K562 (cell line): ENCODE results near the gene TYW5.

Experiments
- ARNT ChIP-seq, 2 experiments: fragments of 450-650 bp; IDR thresholded peaks; 2 replicates each; pipeline ENCODE4 v1.6.1; 2016; ENCODE audit warnings: mild to moderate bottlenecking in 1 of 2
- ATF3 ChIP-seq, 2 experiments: fragments of 450-650 bp in 1 of 2; sonication (generic) in 1 of 2; formaldehyde crosslinking in 1 of 2; IDR thresholded peaks in 1 of 2; conservative IDR thresholded peaks in 1 of 2; 2 replicates each; pipeline versions ENCODE4 v1.6.1 to v1.8.1; 2016 to 2023; ENCODE audit warnings: mild to moderate bottlenecking in 2 of 2, moderate library complexity in 2 of 2, inconsistent platforms in 1 of 2, missing genetic modification reagents in 1 of 2
- ATF7 ChIP-seq: fragments of 450-650 bp; IDR thresholded peaks from 2 replicates; pipeline ENCODE4 v1.7.1; 2014; ENCODE audit warnings: mild to moderate bottlenecking, moderate library complexity
- CTCF ChIP-seq, 3 experiments: IDR thresholded peaks in 2 of 3; conservative IDR thresholded peaks in 1 of 3; 2 replicates each; pipeline ENCODE4 v1.5.1; 2011 to 2012; ENCODE audit warnings: low read length in 3 of 3, mild to moderate bottlenecking in 3 of 3, control low read depth in 2 of 3, improper control_type of control experiment in 1 of 3, inconsistent platforms in 1 of 3, low read depth in 1 of 3, mixed read lengths in 1 of 3, moderate library complexity in 1 of 3; ENCODE audit not compliant: insufficient read depth in 2 of 3
- EZH2 ChIP-seq: IDR thresholded peaks from 2 replicates; pipeline ENCODE4 v1.6.1; 2012; ENCODE audit warnings: low read depth, mild to moderate bottlenecking, inconsistent platforms, low read length, borderline replicate concordance
- MLX ChIP-seq, 2 experiments: fragments of 450-650 bp in 1 of 2; sonication (generic) in 1 of 2; formaldehyde crosslinking; conservative IDR thresholded peaks; 2 replicates each; pipeline versions ENCODE4 v1.4.0 to v1.8.1; 2020 to 2022; ENCODE audit warnings: mild to moderate bottlenecking in 1 of 2, missing genetic modification reagents in 1 of 2
- NFE2L1 ChIP-seq: fragments of 450-650 bp; IDR thresholded peaks from 2 replicates; pipeline ENCODE4 v1.6.1; 2016; ENCODE audit warnings: missing genetic modification characterization, low read depth, mild to moderate bottlenecking, missing compliant biosample characterization, moderate library complexity, borderline replicate concordance
- NFIC ChIP-seq: fragments of 450-650 bp; IDR thresholded peaks from 2 replicates; pipeline ENCODE4 v1.6.1; 2017; ENCODE audit warnings: mild to moderate bottlenecking, inconsistent platforms
- POLR2A ChIP-seq: fragments of 450-650 bp; conservative IDR thresholded peaks from 2 replicates; pipeline ENCODE4 v1.6.1; 2016
- SUPT5H ChIP-seq: fragments of 450-650 bp; IDR thresholded peaks from 2 replicates; pipeline ENCODE4 v1.6.1; 2016
- TCF15 ChIP-seq: fragments of 250-450 bp; sonication (Bioruptor Pico); IDR thresholded peaks from 2 replicates; pipeline ENCODE4 v1.8.0; 2022; ENCODE audit warnings: moderate library complexity, mild to moderate bottlenecking, inconsistent platforms
- TGIF2 ChIP-seq: sonication (generic); formaldehyde crosslinking; IDR thresholded peaks from 2 replicates; pipeline ENCODE4 v1.8.1; 2022; ENCODE audit warnings: mild to moderate bottlenecking, missing genetic modification reagents, moderate library complexity
- ZNF395 ChIP-seq: fragments of 200-800 bp; sonication (Bioruptor generic); IDR thresholded peaks from 2 replicates; pipeline ENCODE4 v1.6.1; 2017; ENCODE audit warnings: missing genetic modification characterization, missing compliant biosample characterization

GRCh38 chr2:199992296-199992695 is 37.0 kb upstream of the TYW5 start:
- no peak for TF ChIP-seq ATF7
- TF ChIP-seq TCF15 (CRISPR knock-in tag), result no peak
- TF ChIP-seq ZNF395 (CRISPR knock-in tag), result no peak
- TF ChIP-seq CTCF (IDR thresholded peaks at IDR 0.05 in 2 of 3, conservative IDR thresholded peaks at IDR 0.05 in 1 of 3; ENCODE audit: insufficient read depth in 2 of 3, low read depth in 1 of 3, low read length in 3 of 3), result no peak
- no peak for TF ChIP-seq SUPT5H
- TF ChIP-seq TGIF2, result no peak
- no peak for TF ChIP-seq POLR2A
- no peak for TF ChIP-seq MLX (CRISPR knock-in tag; conservative IDR thresholded peaks at IDR 0.05)
- no peak for TF ChIP-seq EZH2
- TF ChIP-seq ATF3 (IDR thresholded peaks at IDR 0.05), result no peak
- no peak for TF ChIP-seq ATF3 (CRISPR knock-in tag; conservative IDR thresholded peaks at IDR 0.05)
- no peak for TF ChIP-seq ARNT (IDR thresholded peaks at IDR 0.05)
- TF ChIP-seq NFE2L1 (tag), result no peak
- TF ChIP-seq NFIC, result no peak
